Umbilical cord (tissue), 2 donors: ENCODE data around the gene KSR2. TPM values are rescaled to one million over a fixed set of nuclear protein-coding genes. Genes with fewer than 3 reads are reported as not detected.
A peak's percentile ranks its signal among the peaks of the same experiment; 100 is the strongest.

Experiments
- DNase-seq: peaks from one replicate; pipeline ENCODE4 v3.0.0-alpha.2; 2015; ENCODE audit warnings: low spot score
- total RNA-seq: library from RNA; depleted of rRNA; stranded (reverse); fragments of >200 nt; gene quantifications from one replicate; pipeline ENCODE4 v1.2.3, GENCODE V29; 2014; ENCODE audit warnings: low replicate concordance; ENCODE audit not compliant: insufficient read depth

KSR2 gene
- total RNA-seq, 1 donor from 2014 or later = 0.72 TPM

GRCh38 chr12:117968151-117968789, 520 bp downstream of the KSR2 start:
- DNase-seq = no peak

GRCh38 chr12:117967512-117967911, 1.3 kb downstream of the KSR2 start:
- no peak for DNase-seq

- DNase-seq = no peak
Observed at GRCh38 chr12:117967043-117967442, 1.7 kb downstream of the KSR2 start.

- DNase-seq = no peak
Observed at GRCh38 chr12:117966511-117966910, 2.3 kb downstream of the KSR2 start.

GRCh38 chr12:117963836-117964235, 5.0 kb downstream of the KSR2 start:
- DNase-seq = no peak

GRCh38 chr12:117936722-117937484, 31.9 kb downstream of the KSR2 start:
- no peak for DNase-seq

GRCh38 chr12:117933545-117933944, 35.2 kb downstream of the KSR2 start:
- no peak for DNase-seq

GRCh38 chr12:117926391-117926899, 42.3 kb downstream of the KSR2 start:
- DNase-seq = no peak

- DNase-seq = no peak
Observed at GRCh38 chr12:117921929-117922777, 46.6 kb downstream of the KSR2 start.

GRCh38 chr12:117919479-117919878, 49.3 kb downstream of the KSR2 start:
- no peak for DNase-seq

- no peak for DNase-seq
Observed at GRCh38 chr12:117914686-117915085, 54.1 kb downstream of the KSR2 start.

GRCh38 chr12:117912756-117913155, 56.0 kb downstream of the KSR2 start:
- DNase-seq = peak; percentile 3

- DNase-seq = no peak
Observed at GRCh38 chr12:117908411-117908810, 60.4 kb downstream of the KSR2 start.

- DNase-seq = peak; percentile 2
Observed at GRCh38 chr12:117907108-117907689, 61.6 kb downstream of the KSR2 start.

GRCh38 chr12:117904051-117904450, 64.7 kb downstream of the KSR2 start:
- no peak for DNase-seq

- peak; percentile 40 for DNase-seq
Observed at GRCh38 chr12:117903110-117903840, 65.5 kb downstream of the KSR2 start.

- DNase-seq = no peak
Observed at GRCh38 chr12:117901631-117902030, 67.2 kb downstream of the KSR2 start.

- no peak for DNase-seq
Observed at GRCh38 chr12:117900561-117900960, 68.2 kb downstream of the KSR2 start.

- DNase-seq = no peak
Observed at GRCh38 chr12:117897372-117898161, 71.2 kb downstream of the KSR2 start.

GRCh38 chr12:117896009-117896408, 72.8 kb downstream of the KSR2 start:
- no peak for DNase-seq
